SK-N-SH treated with all-trans-retinoic acid at 6 μM for 48 hours (cell line): Measurements from ENCODE around the gene D2HGDH.

Source experiments
- ATAC-seq: fragments of 200-7000 bp; cut with Tn5 transposase; 3 replicates; pipeline ENCODE4 v1.9.1; 2020; ENCODE audit warnings: mild to moderate bottlenecking, moderate library complexity
- ARNTL ChIP-seq: fragments of 450-650 bp; formaldehyde crosslinking; IDR thresholded peaks from 2 replicates; pipeline ENCODE4 v1.5.0; 2020; ENCODE audit warnings: low read depth, mild to moderate bottlenecking, moderate library complexity, borderline replicate concordance
- BACH2 ChIP-seq: fragments of 250-450 bp; sonication (Bioruptor Pico); IDR thresholded peaks from 2 replicates; pipeline ENCODE4 v1.9.0; 2021; ENCODE audit warnings: mild to moderate bottlenecking, borderline replicate concordance
- CSDC2 ChIP-seq: fragments of 250-450 bp; sonication (Bioruptor Pico); IDR thresholded peaks from 2 replicates; pipeline ENCODE4 v1.5.0; 2020; ENCODE audit warnings: mild to moderate bottlenecking, moderate library complexity
- ESRRG ChIP-seq: fragments of 250-450 bp; sonication (Bioruptor Pico); IDR thresholded peaks from 2 replicates; pipeline ENCODE4 v1.6.1; 2021; ENCODE audit warnings: mild to moderate bottlenecking
- GLIS3 ChIP-seq: fragments of 250-450 bp; sonication (Bioruptor Pico); IDR thresholded peaks from 2 replicates; pipeline ENCODE4 v1.5.0; 2020; ENCODE audit warnings: mild to moderate bottlenecking, moderate library complexity
- OSR1 ChIP-seq: fragments of 250-450 bp; sonication (Bioruptor Pico); IDR thresholded peaks from 2 replicates; pipeline ENCODE4 v1.8.0; 2022; ENCODE audit warnings: moderate library complexity, mild to moderate bottlenecking, inconsistent platforms
- PPARA ChIP-seq: fragments of 250-450 bp; sonication (Bioruptor Pico); IDR thresholded peaks from 2 replicates; pipeline ENCODE4 v1.5.0; 2020; ENCODE audit warnings: mild to moderate bottlenecking, borderline replicate concordance
- RARB ChIP-seq: fragments of 250-450 bp; sonication (Bioruptor Pico); IDR thresholded peaks from 2 replicates; pipeline ENCODE4 v1.8.0; 2021; ENCODE audit warnings: mild to moderate bottlenecking, moderate library complexity
- SNAI2 ChIP-seq: fragments of 250-450 bp; sonication (Bioruptor Pico); IDR thresholded peaks from 2 replicates; pipeline ENCODE4 v1.5.0; 2020; ENCODE audit warnings: mild to moderate bottlenecking, moderate library complexity
- TOX ChIP-seq: fragments of 250-450 bp; sonication (Bioruptor Pico); IDR thresholded peaks from 2 replicates; pipeline ENCODE4 v1.8.0; 2021; ENCODE audit warnings: mild to moderate bottlenecking, moderate library complexity, borderline replicate concordance
- ZNF70 ChIP-seq: fragments of 450-650 bp; formaldehyde crosslinking; IDR thresholded peaks from 2 replicates; pipeline ENCODE4 v1.5.0; 2020; ENCODE audit warnings: mild to moderate bottlenecking, moderate library complexity
- ZNF8 ChIP-seq: fragments of 450-650 bp; formaldehyde crosslinking; IDR thresholded peaks from 2 replicates; pipeline ENCODE4 v1.5.0; 2020; ENCODE audit warnings: mild to moderate bottlenecking, moderate library complexity
- TF ChIP-seq, protein P1 (sequence below): fragments of 250-450 bp; sonication (Bioruptor Pico); IDR thresholded peaks from 2 replicates; pipeline ENCODE4 v1.8.0; 2020; ENCODE audit warnings: mild to moderate bottlenecking, moderate library complexity, borderline replicate concordance
- TF ChIP-seq, protein P2 (sequence below): fragments of 250-450 bp; sonication (Bioruptor Pico); IDR thresholded peaks from 2 replicates; pipeline ENCODE4 v1.5.1; 2020; ENCODE audit warnings: low read depth, mild to moderate bottlenecking, moderate library complexity
- TF ChIP-seq, protein P3 (sequence below): fragments of 250-450 bp; sonication (Bioruptor Pico); IDR thresholded peaks from 2 replicates; pipeline ENCODE4 v1.5.1; 2021; ENCODE audit warnings: mild to moderate bottlenecking, moderate library complexity
- TF ChIP-seq, protein P4 (sequence below): fragments of 250-450 bp; sonication (Bioruptor Pico); IDR thresholded peaks from 2 replicates; pipeline ENCODE4 v1.8.0; 2021; ENCODE audit warnings: low read depth, mild to moderate bottlenecking, moderate library complexity, borderline replicate concordance
- TF ChIP-seq, protein P5 (sequence below): fragments of 250-450 bp; sonication (Bioruptor Pico); IDR thresholded peaks from 2 replicates; pipeline ENCODE4 v1.5.0; 2020; ENCODE audit warnings: mild to moderate bottlenecking, moderate library complexity

D2HGDH gene

DNA sequence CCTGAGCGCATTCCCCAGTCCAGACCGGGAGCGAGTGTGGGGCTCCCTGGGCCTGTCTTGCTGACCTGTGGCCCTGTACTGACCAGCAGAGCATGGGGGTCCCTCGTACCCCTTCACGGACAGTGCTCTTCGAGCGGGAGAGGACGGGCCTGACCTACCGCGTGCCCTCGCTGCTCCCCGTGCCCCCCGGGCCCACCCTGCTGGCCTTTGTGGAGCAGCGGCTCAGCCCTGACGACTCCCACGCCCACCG, 79.9 kb downstream of the D2HGDH start:
- no peak for ATAC-seq
- TF ChIP-seq, protein P1, sequence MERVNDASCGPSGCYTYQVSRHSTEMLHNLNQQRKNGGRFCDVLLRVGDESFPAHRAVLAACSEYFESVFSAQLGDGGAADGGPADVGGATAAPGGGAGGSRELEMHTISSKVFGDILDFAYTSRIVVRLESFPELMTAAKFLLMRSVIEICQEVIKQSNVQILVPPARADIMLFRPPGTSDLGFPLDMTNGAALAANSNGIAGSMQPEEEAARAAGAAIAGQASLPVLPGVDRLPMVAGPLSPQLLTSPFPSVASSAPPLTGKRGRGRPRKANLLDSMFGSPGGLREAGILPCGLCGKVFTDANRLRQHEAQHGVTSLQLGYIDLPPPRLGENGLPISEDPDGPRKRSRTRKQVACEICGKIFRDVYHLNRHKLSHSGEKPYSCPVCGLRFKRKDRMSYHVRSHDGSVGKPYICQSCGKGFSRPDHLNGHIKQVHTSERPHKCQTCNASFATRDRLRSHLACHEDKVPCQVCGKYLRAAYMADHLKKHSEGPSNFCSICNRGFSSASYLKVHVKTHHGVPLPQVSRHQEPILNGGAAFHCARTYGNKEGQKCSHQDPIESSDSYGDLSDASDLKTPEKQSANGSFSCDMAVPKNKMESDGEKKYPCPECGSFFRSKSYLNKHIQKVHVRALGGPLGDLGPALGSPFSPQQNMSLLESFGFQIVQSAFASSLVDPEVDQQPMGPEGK (CRISPR knock-in tag), result no peak
- TF ChIP-seq, protein P2, sequence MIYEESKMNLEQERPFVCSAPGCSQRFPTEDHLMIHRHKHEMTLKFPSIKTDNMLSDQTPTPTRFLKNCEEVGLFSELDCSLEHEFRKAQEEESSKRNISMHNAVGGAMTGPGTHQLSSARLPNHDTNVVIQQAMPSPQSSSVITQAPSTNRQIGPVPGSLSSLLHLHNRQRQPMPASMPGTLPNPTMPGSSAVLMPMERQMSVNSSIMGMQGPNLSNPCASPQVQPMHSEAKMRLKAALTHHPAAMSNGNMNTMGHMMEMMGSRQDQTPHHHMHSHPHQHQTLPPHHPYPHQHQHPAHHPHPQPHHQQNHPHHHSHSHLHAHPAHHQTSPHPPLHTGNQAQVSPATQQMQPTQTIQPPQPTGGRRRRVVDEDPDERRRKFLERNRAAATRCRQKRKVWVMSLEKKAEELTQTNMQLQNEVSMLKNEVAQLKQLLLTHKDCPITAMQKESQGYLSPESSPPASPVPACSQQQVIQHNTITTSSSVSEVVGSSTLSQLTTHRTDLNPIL (CRISPR knock-in tag), result no peak
- no peak for TF ChIP-seq BACH2

DNA sequence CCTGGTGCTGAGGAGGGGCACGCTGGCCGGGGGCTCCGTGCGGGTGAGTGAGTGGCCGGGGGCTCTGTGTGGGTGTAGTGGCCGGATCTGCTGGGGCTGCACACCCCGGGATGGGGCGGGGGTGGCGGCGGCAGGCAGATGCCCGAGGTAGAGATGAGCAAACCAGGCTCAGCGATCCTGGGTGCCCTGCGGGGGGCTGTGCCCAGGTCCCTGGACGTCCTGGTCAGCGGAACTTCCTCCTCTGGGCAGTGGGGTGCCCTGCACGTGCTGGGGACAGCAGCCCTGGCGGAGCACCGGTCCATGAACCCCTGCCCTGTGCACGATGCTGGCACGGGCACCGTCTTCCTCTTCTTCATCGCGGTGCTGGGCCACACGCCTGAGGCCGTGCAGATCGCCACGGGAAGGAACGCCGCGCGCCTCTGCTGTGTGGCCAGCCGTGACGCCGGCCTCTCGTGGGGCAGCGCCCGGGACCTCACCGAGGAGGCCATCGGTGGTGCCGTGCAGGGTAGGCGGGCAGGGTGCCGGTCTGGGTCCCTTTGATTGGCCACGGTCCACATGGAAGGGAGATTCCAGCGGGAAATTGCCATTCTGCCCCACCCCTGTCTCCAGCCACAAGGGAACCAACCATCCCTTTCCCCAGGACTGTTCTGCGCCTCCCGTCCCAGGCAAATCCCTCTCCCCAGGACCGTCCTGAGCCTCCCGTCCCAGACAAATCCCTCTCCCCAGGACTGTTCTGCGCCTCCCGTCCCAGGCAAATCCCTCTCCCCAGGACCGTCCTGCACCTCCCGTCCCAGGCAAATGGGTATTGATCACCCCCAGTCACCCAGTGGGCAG, 80.4 kb downstream of the D2HGDH start:
- no peak for ATAC-seq
- TF ChIP-seq PPARA (CRISPR knock-in tag) (no peak), ZNF8 (CRISPR knock-in tag) (no peak), OSR1 (no peak), ARNTL (no peak), CSDC2 (CRISPR knock-in tag) (no peak), ZNF70 (CRISPR knock-in tag) (no peak), SNAI2 (CRISPR knock-in tag) (no peak), ESRRG (no peak), GLIS3 (CRISPR knock-in tag) (no peak), RARB (no peak), TOX (no peak)
- TF ChIP-seq, protein P3, sequence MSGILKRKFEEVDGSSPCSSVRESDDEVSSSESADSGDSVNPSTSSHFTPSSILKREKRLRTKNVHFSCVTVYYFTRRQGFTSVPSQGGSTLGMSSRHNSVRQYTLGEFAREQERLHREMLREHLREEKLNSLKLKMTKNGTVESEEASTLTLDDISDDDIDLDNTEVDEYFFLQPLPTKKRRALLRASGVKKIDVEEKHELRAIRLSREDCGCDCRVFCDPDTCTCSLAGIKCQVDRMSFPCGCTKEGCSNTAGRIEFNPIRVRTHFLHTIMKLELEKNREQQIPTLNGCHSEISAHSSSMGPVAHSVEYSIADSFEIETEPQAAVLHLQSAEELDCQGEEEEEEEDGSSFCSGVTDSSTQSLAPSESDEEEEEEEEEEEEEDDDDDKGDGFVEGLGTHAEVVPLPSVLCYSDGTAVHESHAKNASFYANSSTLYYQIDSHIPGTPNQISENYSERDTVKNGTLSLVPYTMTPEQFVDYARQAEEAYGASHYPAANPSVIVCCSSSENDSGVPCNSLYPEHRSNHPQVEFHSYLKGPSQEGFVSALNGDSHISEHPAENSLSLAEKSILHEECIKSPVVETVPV (CRISPR knock-in tag), result no peak
- TF ChIP-seq, protein P4, sequence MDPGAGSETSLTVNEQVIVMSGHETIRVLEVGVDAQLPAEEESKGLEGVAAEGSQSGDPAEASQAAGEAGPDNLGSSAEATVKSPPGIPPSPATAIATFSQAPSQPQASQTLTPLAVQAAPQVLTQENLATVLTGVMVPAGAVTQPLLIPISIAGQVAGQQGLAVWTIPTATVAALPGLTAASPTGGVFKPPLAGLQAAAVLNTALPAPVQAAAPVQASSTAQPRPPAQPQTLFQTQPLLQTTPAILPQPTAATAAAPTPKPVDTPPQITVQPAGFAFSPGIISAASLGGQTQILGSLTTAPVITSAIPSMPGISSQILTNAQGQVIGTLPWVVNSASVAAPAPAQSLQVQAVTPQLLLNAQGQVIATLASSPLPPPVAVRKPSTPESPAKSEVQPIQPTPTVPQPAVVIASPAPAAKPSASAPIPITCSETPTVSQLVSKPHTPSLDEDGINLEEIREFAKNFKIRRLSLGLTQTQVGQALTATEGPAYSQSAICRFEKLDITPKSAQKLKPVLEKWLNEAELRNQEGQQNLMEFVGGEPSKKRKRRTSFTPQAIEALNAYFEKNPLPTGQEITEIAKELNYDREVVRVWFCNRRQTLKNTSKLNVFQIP, result no peak
- TF ChIP-seq, protein P5, sequence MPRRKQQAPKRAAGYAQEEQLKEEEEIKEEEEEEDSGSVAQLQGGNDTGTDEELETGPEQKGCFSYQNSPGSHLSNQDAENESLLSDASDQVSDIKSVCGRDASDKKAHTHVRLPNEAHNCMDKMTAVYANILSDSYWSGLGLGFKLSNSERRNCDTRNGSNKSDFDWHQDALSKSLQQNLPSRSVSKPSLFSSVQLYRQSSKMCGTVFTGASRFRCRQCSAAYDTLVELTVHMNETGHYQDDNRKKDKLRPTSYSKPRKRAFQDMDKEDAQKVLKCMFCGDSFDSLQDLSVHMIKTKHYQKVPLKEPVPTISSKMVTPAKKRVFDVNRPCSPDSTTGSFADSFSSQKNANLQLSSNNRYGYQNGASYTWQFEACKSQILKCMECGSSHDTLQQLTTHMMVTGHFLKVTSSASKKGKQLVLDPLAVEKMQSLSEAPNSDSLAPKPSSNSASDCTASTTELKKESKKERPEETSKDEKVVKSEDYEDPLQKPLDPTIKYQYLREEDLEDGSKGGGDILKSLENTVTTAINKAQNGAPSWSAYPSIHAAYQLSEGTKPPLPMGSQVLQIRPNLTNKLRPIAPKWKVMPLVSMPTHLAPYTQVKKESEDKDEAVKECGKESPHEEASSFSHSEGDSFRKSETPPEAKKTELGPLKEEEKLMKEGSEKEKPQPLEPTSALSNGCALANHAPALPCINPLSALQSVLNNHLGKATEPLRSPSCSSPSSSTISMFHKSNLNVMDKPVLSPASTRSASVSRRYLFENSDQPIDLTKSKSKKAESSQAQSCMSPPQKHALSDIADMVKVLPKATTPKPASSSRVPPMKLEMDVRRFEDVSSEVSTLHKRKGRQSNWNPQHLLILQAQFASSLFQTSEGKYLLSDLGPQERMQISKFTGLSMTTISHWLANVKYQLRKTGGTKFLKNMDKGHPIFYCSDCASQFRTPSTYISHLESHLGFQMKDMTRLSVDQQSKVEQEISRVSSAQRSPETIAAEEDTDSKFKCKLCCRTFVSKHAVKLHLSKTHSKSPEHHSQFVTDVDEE (CRISPR knock-in tag), result no peak
- TF ChIP-seq, protein P1 (CRISPR knock-in tag), result no peak

DNA sequence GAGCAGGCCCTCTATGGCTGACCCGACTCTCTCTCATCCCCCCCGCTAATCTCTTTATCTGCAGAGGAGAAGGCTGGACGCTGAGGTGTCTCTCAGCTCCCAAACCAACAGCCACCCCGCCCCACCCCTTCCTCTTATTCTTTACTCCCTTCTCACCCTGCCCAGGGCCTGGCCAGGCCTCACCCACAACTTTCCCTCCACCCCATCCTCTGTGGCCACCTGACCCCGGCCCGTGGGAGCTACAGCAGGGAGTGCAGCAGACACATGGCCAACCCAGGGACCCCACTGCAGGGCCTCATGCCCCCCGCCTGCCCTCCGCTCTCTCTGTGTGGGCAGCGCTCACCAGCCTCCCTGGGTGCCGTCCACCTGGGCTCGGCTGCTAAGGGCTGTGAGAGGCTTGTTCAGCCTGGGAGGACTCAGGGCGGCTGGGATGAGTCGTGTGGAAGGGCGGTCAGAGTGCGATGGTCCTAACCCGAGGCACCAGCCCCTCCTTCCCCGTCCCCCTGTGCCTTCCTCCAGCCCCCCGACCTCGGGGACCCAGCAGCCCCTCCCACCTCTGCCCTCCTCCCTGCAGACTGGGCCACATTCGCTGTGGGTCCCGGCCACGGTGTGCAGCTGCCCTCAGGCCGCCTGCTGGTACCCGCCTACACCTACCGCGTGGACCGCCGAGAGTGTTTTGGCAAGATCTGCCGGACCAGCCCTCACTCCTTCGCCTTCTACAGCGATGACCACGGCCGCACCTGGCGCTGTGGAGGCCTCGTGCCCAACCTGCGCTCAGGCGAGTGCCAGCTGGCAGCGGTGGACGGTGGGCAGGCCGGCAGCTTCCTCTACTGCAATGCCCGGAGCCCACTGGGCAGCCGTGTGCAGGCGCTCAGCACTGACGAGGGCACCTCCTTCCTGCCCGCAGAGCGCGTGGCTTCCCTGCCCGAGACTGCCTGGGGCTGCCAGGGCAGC, 81.3 kb downstream of the D2HGDH start:
- ATAC-seq, result no peak
- TF ChIP-seq BACH2 (no peak), PPARA (CRISPR knock-in tag) (no peak), TOX (no peak), SNAI2 (CRISPR knock-in tag) (no peak), ZNF8 (CRISPR knock-in tag) (no peak)
